GM03348 (cell line): Measurements from ENCODE around the gene PDZRN3.
A peak's percentile ranks its signal among the peaks of the same experiment; 100 is the strongest.

Experiments
- DNase-seq: peaks from one replicate; pipeline ENCODE4 v3.0.0; 2012; ENCODE audit warnings: low spot score

The PDZRN3 gene

DNA sequence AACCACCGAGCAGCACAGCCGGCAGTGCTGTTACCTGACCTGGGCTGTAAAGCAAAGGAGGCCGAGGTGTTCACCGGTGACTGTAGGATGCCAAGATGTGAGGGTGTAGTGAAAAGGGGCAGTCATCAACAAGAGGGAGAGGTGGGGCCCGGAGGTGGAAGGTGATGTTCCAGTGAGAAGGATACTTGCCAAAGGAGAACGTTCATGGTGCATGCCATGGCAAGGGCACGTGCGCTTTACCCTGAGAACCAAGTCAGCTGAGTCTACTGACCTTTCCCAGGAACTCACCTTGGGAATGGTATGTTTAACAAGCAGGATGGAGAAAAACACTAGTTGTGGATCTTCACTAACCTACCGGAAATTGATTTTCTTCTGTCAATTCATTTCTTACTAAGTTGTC lies 211.1 kb downstream of the PDZRN3 start:
- no peak for DNase-seq

DNA sequence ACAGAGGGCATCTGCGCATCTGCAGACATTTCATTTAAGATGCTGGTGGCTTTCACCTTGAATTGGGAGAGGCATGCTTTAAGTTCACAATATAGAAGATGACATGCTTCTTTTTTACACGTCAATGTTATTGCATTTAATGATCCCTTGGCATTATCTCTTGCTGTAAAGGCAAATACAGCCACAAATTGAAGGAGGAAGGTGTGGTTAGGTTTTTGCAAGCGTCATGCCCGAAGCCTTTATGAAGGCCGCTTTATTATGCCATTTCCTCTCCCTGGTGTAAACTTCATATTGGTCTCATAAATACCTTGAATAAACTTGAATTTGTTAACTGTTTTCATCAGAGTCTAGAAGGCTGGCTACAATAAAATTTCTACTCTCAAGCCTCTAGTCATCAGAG lies 212.7 kb downstream of the PDZRN3 start:
- DNase-seq = no peak

DNA sequence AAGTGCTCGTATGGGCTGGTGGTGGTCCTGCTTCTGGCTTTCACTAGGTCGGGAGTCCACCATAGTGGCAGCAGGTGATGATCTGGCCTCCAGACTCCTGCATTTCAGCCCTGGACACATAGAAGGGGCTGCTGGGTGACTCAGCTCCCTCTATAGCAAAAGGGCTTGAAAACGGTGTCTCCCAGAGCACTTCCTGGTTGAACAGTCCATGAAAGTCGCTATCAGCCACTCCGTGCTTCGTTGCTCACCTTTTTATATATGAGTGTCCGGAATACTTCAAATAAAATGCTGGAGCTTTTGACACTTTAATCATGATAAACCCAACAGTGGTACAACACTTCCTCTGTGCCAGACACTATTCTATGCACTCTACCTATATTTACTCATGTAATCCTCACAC lies 213.2 kb downstream of the PDZRN3 start:
- no peak for DNase-seq

DNA sequence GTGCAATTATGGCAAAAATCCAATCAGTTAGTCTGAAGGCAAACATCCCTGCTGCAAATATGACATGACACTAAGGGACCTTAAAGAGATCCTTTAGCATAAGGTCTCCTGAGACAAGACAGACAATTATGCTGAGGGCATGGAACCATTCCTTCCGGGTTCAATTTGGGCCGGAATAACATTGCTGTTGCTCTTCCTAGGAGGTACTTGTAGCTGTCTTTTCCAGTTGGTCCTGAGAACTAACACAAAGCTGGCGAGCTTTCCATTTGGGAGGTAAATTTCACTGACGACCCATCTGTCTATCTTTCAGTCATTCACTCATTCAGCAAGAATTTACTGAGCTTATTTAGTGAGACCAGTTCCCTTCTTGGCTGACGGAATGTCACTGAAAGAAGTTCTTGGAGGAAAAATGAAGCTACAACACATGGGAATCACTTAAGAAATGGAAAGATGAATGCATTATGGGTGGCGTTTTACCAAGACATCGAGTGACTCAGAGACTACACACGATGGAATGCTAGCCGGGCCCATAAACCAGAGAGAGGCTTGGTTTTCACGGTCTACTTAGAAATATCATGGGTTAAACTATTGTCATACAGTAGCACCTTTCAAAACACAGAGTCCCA lies 215.5 kb downstream of the PDZRN3 start:
- DNase-seq = peak; percentile 76

DNA sequence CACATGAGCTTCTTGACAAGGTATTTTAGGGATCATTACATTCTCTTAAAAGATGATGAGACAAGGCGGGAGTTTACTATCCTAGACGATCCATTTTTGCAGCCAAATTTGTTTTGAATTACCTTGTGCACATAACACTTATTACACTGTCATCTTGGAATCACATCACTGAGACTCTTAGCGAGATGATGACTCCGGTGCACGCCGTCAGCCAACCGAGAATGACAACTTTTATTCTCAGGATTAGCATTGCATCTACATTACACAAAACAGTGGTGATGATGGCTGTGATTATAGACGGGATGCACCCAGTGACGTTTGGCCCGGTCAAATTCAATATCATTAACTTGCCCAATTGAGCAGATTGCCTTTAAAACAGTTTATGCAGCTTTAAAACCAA lies 216.1 kb downstream of the PDZRN3 start:
- no peak for DNase-seq

DNA sequence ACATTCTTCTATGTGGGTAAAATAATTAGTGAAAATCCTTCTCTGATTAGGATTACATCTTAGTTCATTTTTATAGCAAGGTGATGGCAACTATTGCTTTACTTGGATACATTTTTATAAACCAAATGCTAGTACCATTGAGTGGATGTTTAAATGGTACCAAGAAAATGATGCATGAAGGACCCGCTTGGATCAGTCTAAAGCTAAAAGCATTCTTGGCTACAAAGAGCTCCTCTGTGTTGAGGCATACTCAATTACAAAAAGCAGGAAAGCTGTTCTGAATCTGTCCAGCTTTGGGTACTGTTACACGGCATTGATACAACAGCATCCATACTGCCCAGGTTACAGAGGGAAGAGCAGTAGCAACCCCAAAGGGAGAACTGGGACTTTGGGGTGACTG lies 217.2 kb downstream of the PDZRN3 start:
- no peak for DNase-seq

DNA sequence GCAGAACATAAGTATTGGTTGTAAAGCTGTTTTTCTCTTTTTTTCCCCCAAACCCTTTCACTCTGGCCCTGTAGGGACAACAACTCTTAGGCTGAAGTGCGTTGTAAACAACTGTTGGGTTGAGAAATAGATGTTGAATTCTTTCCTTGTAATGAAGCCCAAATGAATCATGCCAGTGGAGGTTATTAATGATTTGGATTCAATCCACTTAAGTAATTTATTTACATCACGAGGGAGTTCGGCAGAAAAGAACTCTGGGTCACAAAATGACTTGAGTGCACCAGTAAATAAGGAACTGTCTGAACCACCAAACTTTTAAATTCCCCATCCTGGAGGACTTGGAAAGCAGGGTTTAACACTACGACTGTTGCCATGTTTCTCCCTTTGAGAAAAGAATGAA lies 218.9 kb downstream of the PDZRN3 start:
- DNase-seq = peak; percentile 50

DNA sequence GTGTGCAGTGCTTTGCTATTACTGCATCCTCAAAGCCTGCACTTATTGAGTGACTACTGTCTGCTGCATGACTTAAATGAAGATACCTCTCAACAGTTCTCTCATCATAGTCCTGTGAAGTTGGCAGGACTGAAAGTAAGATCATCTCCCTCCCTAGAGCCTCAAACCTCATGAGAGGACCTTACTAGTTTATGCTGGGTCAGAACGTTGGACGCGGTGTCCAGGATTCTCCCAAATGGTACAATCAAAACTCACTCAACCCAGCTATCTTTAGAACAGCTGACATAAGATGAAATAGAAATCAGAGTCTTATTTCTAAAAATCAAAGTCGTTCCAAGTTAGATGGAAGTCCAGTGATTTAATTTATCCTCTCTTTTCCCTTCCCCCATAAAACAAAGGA lies 219.7 kb downstream of the PDZRN3 start:
- DNase-seq = no peak

DNA sequence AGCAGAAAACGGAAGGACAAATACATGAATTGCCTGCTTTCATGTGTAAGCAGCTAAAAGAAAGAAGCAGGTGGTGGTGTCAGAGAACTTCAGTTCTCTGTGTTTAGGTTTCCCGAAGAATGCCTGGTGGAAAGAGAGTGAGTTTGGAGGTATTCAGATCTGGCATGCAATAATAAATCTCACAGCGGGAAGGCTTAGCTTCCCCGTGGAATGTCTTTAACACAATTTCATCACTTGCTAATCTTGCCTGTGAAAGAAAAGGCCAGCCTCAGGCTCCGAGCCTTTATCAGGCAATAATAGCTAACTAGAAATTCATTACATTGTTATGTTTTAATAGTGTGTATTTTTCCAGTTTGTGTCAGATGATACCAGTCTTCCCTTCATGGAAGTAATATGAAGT lies 220.3 kb downstream of the PDZRN3 start:
- DNase-seq = no peak

DNA sequence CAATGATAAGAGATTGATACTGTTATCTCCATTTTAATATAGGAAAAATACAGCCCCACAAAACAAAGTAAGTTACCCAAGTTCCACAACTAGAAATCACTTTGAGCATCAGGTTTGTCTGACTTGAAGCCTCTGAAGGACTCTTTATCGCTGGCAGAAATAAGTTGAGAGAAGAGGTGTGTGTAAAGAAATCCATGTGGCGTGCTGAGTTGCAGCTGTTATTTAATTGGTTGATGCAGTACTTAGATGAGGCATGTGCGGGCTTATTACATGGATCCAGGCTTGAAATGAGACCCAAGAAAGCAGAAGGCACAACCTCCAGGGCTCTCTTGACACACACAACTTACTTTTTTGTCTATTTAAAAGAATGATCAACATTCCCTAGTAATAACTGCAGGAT lies 221.3 kb downstream of the PDZRN3 start:
- no peak for DNase-seq

DNA sequence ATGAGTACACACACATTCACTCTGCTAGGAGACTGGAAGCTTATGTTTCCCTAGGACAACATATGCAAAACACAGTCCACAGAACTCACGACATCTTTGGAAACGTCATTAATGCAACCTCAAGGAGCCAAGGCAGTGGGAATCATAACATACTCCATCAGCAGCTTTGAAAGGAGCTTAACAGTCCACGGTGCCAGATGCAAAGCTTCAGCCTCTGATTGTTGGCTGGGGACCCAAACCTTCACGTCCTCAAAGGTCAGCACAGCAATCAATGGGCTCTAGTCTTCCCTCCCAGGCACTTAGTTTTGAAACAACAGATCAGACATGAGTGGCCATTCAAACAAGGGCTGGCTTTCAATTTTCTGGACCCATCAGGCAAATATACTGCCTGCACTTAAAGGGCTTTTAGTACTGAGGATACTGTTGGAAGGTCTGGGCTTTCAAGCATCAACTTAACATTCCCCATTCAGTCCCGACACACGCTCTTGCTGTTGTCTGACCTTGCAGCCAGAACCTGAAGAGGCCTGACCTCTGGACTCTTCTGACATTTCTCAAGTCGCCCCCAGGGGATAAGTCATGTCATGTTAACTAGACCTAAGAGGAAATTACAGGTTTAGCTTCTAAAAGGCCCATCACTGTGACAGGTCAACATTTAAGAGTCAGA lies 223.0 kb downstream of the PDZRN3 start:
- DNase-seq = no peak

DNA sequence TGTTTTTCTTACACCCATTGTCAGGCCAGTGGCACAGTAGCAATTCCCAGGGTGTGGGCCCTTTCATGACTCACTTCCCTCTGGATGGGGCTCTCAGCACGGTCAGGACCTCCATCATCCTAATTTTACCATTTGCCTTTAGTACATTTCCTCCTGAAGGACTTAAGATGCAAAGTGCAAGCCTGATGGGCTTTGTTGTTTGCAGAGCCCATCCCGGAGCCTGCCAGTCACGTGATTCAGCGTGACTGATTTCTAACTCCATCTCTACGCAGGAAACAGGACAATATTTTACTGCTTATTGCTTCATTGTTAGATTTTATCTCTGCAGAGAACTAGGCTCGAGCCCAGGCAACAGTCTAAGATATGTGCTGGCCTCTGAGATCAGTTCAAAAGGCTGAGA lies 223.7 kb downstream of the PDZRN3 start:
- DNase-seq = peak; percentile 67

DNA sequence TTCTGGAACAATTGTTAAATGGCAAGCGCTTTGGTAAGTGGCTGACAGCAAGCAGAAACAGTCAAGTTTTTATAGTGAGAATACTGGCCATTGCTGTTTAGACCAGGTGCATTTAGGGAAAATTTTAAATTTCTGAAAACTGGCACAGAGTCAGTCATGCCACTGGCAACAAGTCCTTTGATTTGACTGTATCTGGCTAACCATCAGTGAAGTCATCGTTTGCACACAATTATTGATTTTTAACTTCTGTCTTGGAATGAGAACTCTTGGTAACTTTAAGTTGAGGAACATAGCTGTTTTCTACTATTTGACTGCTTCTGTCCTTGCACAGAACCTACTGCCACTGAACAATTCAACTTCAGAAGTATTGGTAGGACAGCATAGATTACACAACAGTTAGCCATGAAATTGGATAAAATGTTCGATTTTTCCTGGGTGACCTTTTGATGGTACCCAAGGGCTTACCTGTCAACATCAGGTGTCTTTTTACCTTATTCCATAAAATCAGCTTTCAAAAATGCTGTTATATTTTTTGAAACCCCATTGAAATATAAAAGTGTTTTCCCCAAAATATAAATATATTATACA lies 225.0 kb downstream of the PDZRN3 start:
- DNase-seq = no peak

DNA sequence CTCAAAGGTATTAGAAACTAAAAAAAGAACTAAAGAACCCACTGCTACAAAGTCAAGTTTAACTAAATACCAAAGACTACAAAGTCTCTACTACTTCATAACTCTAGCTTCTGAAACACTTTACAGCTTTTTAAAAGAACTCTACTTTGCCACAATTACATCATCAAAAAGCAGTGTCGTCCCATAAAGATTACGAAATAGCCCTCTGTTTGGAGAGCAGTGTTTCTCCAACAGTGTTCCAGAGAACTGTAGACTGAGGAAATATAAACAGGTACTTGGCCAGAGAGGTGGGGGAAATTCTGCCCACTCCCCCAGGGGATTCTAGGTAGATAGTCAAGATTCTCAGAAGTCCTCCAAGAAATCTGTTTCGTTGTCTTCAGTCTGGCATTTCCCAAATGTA lies 225.6 kb downstream of the PDZRN3 start:
- DNase-seq = no peak

DNA sequence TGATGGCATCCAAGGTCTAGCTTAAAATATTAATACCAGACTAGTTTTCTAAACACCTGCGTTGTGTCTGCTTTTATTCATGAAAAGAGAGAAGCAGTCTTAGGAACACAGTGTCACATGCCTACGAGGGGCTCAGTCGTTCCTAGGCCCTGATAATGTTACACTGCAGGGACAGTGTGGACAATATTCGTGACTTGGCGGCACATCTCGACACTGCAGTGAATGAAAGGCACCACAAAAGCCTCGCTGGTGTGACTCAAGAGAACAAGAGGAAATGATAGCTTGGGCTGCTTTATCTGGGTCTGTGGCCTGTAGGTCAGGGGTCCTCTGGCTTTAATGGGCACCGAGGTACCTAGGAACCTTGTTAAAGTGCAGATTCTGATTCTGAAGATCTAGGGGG lies 226.7 kb downstream of the PDZRN3 start:
- DNase-seq = no peak

DNA sequence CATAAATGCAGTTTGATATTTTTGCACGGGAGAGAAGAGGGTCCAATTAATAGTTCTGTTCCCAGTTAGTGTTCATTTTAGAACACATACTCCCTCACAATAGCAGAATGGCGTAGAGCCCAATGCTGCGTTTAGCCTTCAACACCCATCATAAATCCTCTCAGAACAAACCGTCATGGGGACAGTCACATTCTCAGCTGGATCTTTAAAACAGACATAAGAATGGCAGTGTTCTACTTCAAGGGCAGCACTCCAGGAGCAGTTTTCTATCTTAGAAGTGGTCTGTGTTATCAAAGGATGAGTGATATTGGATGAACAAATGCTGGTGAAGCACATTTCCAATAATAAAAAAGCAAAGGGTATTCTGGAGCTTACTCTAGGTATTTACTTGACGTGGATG lies 230.5 kb downstream of the PDZRN3 start:
- DNase-seq = no peak

DNA sequence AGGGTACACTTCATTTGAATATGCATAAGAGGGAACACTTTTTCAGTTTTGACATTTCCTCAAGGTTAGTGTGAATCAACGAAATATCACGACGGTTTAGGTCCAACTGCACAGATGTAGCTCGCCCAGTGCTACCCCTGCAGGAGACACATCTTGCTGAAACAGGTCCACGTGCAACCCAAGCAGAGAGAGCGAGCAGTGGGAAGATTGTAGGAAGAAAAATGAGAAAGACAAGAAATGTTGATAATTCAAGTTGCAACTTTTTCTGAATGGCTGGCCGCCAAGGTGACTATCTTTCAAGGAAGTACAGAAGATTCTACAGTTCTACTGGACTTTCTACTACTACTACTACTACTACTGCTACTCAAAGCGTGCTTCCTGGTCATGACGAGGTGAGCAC lies 231.7 kb downstream of the PDZRN3 start:
- no peak for DNase-seq

DNA sequence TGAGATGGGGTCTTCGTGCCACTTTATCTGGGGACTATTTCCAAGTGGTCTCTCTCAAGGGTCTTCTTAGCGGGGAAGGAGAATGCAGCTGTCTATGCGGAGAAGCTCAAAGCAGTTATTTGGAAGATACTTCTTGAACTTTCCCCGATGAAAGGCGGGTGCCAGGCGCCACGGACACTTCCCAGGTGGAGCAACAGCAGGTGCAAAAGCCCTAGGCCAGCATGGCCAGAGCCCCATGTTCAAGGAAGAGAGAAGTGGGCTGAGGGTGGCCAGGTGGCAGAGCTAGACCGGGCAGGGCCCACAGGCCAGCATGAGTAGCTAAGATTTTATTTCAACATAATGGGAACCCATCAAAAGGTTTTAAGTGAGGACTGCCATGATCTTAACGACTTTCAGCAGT lies 232.8 kb downstream of the PDZRN3 start:
- DNase-seq = no peak

DNA sequence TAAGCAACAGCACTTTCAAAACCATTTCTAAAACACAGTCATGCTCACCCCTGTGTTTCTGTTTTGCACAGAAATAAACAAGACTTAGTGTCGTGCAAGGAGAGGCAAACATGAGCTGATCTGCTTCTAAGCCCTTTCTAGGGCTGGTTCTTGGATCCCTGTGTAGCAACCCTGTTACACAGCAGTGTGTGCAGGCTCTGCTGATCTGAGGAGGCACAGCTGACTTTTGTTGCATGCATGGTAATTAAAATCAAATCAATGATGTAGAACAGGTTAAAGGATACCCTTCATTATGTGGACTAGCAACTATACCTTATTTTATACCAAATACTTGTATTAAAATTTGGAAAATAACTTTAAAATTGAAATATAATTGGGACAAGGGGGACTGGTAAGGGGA lies 234.8 kb downstream of the PDZRN3 start:
- no peak for DNase-seq

DNA sequence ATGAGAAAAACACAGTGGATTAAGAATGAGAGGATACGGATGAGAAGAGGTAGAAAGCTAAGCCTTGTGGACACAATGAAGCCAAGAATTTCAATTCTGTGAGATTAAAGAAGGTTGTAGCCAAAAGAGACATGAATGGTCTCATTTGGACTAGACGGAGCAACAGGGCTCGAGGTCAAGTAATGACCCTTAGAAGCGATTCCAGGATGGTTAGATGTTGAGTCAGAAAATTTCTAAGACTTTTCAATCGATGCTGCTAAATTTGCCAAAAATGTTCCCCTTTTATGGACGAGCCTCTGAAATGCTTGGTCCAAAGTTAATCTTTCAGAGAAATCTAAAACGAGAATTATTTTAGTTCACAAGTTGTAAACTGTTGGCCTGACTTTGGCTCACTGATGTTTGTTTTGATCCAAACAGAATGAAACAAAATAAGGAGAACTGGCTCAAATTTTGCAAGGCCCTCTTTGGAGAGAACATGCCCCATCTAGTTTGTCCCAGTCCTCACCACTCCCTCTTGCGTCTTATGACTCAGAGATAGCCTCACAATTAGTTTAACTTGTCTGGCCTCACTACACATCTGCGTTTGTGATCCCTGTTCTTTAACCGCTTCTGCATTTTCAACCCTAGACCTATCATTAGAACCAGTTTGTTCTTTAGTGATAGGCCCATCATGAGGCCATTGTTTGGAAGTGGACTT lies 235.5 kb downstream of the PDZRN3 start:
- DNase-seq = no peak

DNA sequence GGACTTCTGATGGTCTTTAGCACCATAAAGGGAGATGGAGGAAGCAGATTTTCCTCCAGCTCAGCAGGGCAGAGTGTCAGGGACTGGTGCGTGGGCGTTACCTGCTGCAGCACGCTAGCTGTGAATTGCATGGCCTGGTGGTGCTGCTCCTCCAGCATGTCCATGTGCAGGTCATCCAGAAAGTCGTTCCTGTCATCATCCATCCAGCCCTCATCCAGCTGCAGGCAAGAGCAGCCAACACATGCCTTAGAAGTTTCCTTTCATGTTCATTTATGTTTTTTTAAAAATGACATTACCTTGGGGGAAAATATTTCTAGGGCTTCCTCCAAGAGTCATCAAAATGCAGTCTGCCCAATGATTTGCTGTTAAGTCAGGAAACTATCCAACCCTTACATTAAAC lies 239.2 kb downstream of the PDZRN3 start:
- no peak for DNase-seq

DNA sequence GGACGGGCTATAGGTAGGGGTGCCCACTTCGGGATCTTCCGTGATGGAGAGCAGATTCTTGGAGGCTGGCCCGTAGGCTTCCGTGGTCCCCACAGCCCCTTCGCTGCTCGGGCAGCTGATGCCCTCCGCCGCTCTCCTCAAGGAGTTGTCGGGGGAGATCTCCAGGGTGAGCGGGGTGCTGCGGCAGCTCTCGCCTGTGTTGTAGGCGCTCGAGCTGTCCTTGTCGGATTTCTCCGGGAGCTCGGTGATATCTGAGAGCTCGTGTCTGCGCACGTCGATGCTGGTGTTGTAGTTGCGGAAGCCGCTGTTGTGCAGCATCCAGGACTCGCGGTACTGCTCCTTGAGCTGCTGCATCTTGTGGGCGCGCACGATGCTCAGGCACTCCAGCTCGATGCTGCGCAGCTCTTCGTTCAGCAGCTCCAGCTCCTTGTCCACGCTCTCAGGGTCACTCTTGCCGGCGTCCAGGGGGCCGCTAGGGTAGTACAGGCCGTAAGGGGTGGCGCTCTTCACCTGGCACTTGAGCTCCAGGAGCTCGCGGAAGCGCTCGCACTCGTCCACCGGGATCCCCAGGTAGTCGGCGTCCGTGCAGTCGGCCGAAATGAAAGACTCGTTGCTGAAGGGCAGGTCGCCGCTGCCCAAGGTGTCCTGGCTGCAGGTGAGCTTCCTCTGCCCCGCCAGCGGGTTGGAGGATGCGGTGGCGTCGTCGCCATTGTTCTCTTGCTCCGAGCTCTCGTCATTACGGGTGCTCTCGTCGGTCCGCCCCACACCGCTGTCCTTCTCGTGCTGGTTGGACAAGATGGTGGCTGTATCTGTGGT lies 240.4 kb downstream of the PDZRN3 start:
- DNase-seq = no peak
